DOHH2 (cell line): ENCODE measurements around the gene DLGAP3.

Experiments used
- H3F3A ChIP-seq: fragments of 200-600 bp; sonication (generic), shearing (Covaris generic); 2 replicates; pipeline ENCODE4 v1.6.0; 2016; ENCODE audit warnings: antibody characterized with exemption, mild to moderate bottlenecking; ENCODE audit not compliant: control insufficient read depth, insufficient read depth
- H3K27ac ChIP-seq: fragments of 200-600 bp; sonication (generic); 2 replicates; pipeline ENCODE4 v1.5.1; 2014; ENCODE audit warnings: low read depth, mild to moderate bottlenecking, low read length, moderate library complexity
- H3K27me3 ChIP-seq: fragments of 200-600 bp; sonication (generic); 2 replicates; pipeline ENCODE4 v1.6.1; 2014; ENCODE audit warnings: mild to moderate bottlenecking, low read length, mixed read lengths; ENCODE audit not compliant: control insufficient read depth
- H3K36me3 ChIP-seq: fragments of 200-600 bp; sonication (generic); 2 replicates; pipeline ENCODE4 v1.6.1; 2014; ENCODE audit warnings: mild to moderate bottlenecking, low read length, moderate library complexity, mixed read lengths; ENCODE audit not compliant: control insufficient read depth
- H3K4me1 ChIP-seq: fragments of 200-600 bp; sonication (generic); 2 replicates; pipeline ENCODE4 v1.6.1; 2014; ENCODE audit warnings: mild to moderate bottlenecking, low read length, mixed read lengths; ENCODE audit not compliant: control insufficient read depth
- H3K4me2 ChIP-seq: fragments of 200-600 bp; sonication (generic); 2 replicates; pipeline ENCODE4 v1.6.0; 2014; ENCODE audit warnings: mild to moderate bottlenecking, low read length, moderate library complexity
- H3K4me3 ChIP-seq: fragments of 200-600 bp; sonication (generic); 2 replicates; pipeline ENCODE4 v1.5.1; 2014; ENCODE audit warnings: mild to moderate bottlenecking, low read length, mixed read lengths
- H3K79me2 ChIP-seq: fragments of 200-600 bp; sonication (generic); 2 replicates; pipeline ENCODE4 v1.6.1; 2014; ENCODE audit warnings: mild to moderate bottlenecking, low read length, mixed read lengths; ENCODE audit not compliant: control insufficient read depth
- H3K9me2 ChIP-seq: fragments of 200-600 bp; sonication (generic); replicated peaks from 2 replicates; pipeline ENCODE4 v1.6.1; 2014; ENCODE audit warnings: mild to moderate bottlenecking, low read length, mixed read lengths; ENCODE audit not compliant: control insufficient read depth
- H3K9me3 ChIP-seq: fragments of 200-600 bp; sonication (generic); 2 replicates; pipeline ENCODE4 v1.6.1; 2014; ENCODE audit warnings: antibody characterized with exemption, low read length, mixed read lengths; ENCODE audit not compliant: control insufficient read depth, insufficient read depth
- H4K20me1 ChIP-seq: fragments of 200-600 bp; sonication (generic); 2 replicates; pipeline ENCODE4 v1.6.0; 2014; ENCODE audit warnings: low read depth, mild to moderate bottlenecking, antibody characterized with exemption, low read length, moderate library complexity; ENCODE audit not compliant: control insufficient read depth, insufficient read depth
- CTCF ChIP-seq: fragments of 200-600 bp; sonication (generic); IDR thresholded peaks from one replicate; pipeline ENCODE4 v1.5.1; 2014; ENCODE audit warnings: antibody characterized with exemption, mild to moderate bottlenecking, low read depth, low read length; ENCODE audit not compliant: poor library complexity, severe bottlenecking
- EZH2phosphoT487 ChIP-seq: fragments of 200-600 bp; sonication (generic); IDR thresholded peaks from 2 replicates; pipeline ENCODE4 v1.6.1; 2017; ENCODE audit warnings: borderline replicate concordance, mild to moderate bottlenecking, antibody characterized with exemption, low read length, moderate library complexity, mixed read lengths

DLGAP3 gene

GRCh38 chr1:34843392-34844251 lies 85.8 kb downstream of the DLGAP3 start:
- no peaks in the 10 kb centered on the region for H3F3A ChIP-seq
- no peak overlapping the region for H3K4me3 ChIP-seq
- no peak for TF ChIP-seq EZH2phosphoT487
- TF ChIP-seq CTCF = no peak
- no peaks in the 10 kb centered on the region for H3K27me3 ChIP-seq
- H3K4me1 ChIP-seq = peaks cover 7% of the 10 kb centered on the region
- no peak overlapping the region for H3K4me2 ChIP-seq
- no peaks in the 10 kb centered on the region for H3K9me3 ChIP-seq
- H4K20me1 ChIP-seq = no peaks in the 10 kb centered on the region
- H3K9me2 ChIP-seq = no peaks in the 10 kb centered on the region
- H3K27ac ChIP-seq = no peak overlapping the region
- no peaks in the 10 kb centered on the region for H3K36me3 ChIP-seq
- no peaks in the 10 kb centered on the region for H3K79me2 ChIP-seq

- Histone ChIP-seq H3K9me3 (no peaks in the 10 kb centered on the region), H3K4me1 (peaks cover 7% of the 10 kb centered on the region), H3K27ac (no peak overlapping the region), H3K27me3 (no peaks in the 10 kb centered on the region), H3K36me3 (no peaks in the 10 kb centered on the region), H3K4me2 (no peak overlapping the region), H3K9me2 (no peaks in the 10 kb centered on the region), H3K79me2 (no peaks in the 10 kb centered on the region), H4K20me1 (no peaks in the 10 kb centered on the region), H3K4me3 (no peak overlapping the region), H3F3A (no peaks in the 10 kb centered on the region)
- TF ChIP-seq EZH2phosphoT487 = no peak
- no peak for TF ChIP-seq CTCF
These were observed 86.5 kb downstream of the DLGAP3 start for GRCh38 chr1:34842952-34843371.

- Histone ChIP-seq H3K4me3 (no peak overlapping the region), H3K27ac (no peak overlapping the region), H3K4me1 (peaks cover 7% of the 10 kb centered on the region), H3K36me3 (no peaks in the 10 kb centered on the region), H3K4me2 (no peak overlapping the region), H3F3A (no peaks in the 10 kb centered on the region), H3K9me3 (no peaks in the 10 kb centered on the region), H4K20me1 (no peaks in the 10 kb centered on the region), H3K9me2 (no peaks in the 10 kb centered on the region), H3K79me2 (no peaks in the 10 kb centered on the region), H3K27me3 (no peaks in the 10 kb centered on the region)
- TF ChIP-seq CTCF = no peak
- no peak for TF ChIP-seq EZH2phosphoT487
These were observed 87.4 kb downstream of the DLGAP3 start for GRCh38 chr1:34842073-34842472.
